GM18499 (cell line): ENCODE results near the gene NOTCH3.

Experiments
- ATAC-seq: cut with Tn5 transposase; IDR thresholded peaks from one replicate; pipeline ENCODE4 v1.9.1; 2021; ENCODE audit warnings: moderate number of reproducible peaks; ENCODE audit not compliant: insufficient read depth, unreplicated experiment

The NOTCH3 gene

GRCh38 chr19:15198951-15199660 lies 1.7 kb downstream of the NOTCH3 start:
- no peak for ATAC-seq

- no peak for ATAC-seq
These were observed 2.9 kb downstream of the NOTCH3 start for GRCh38 chr19:15197942-15198341.

GRCh38 chr19:15197275-15197941 lies 3.4 kb downstream of the NOTCH3 start:
- no peak for ATAC-seq

- no peak for ATAC-seq
These were observed 4.3 kb downstream of the NOTCH3 start for GRCh38 chr19:15196360-15197005.

- ATAC-seq = no peak
These were observed 5.1 kb downstream of the NOTCH3 start for GRCh38 chr19:15195371-15196334.

- ATAC-seq = no peak
These were observed 5.9 kb downstream of the NOTCH3 start for GRCh38 chr19:15194938-15195337.

GRCh38 chr19:15191982-15192381 lies 8.8 kb downstream of the NOTCH3 start:
- ATAC-seq = no peak

- ATAC-seq = no peak
These were observed 9.3 kb downstream of the NOTCH3 start for GRCh38 chr19:15191514-15191913.

GRCh38 chr19:15188851-15189250 lies 11.9 kb downstream of the NOTCH3 start:
- no peak for ATAC-seq

- ATAC-seq = no peak
These were observed 13.5 kb downstream of the NOTCH3 start for GRCh38 chr19:15187026-15188007.

GRCh38 chr19:15185188-15185587 lies 15.6 kb downstream of the NOTCH3 start:
- ATAC-seq = no peak

- ATAC-seq = no peak
These were observed 16.0 kb downstream of the NOTCH3 start for GRCh38 chr19:15184776-15185175.

- ATAC-seq = no peak
These were observed 19.4 kb downstream of the NOTCH3 start for GRCh38 chr19:15181394-15181793.

GRCh38 chr19:15180451-15181390 lies 20.1 kb downstream of the NOTCH3 start:
- ATAC-seq = no peak

- ATAC-seq = no peak
These were observed 22.0 kb downstream of the NOTCH3 start for GRCh38 chr19:15178629-15179308.

GRCh38 chr19:15177269-15178116 lies 23.3 kb downstream of the NOTCH3 start:
- no peak for ATAC-seq

- ATAC-seq = no peak
These were observed 25.2 kb downstream of the NOTCH3 start for GRCh38 chr19:15175609-15176008.
